HUES64 (cell line): ENCODE data around the gene CDH13.

Source experiments
- H3K27ac ChIP-seq: 2 replicates; pipeline ENCODE4 v1.7.0; 2013; ENCODE audit warnings: low read depth, low read length, inconsistent platforms
- H3K27me3 ChIP-seq: 2 replicates; pipeline ENCODE4 v1.6.1; 2013; ENCODE audit warnings: mild to moderate bottlenecking, low read length; ENCODE audit not compliant: insufficient read depth
- H3K36me3 ChIP-seq: 2 replicates; pipeline ENCODE4 v1.6.1; 2013; ENCODE audit warnings: mild to moderate bottlenecking, low read length; ENCODE audit not compliant: insufficient read depth
- H3K4me1 ChIP-seq: 2 replicates; pipeline ENCODE4 v1.6.1; 2013; ENCODE audit warnings: mild to moderate bottlenecking, low read length, moderate library complexity; ENCODE audit not compliant: insufficient read depth
- H3K4me3 ChIP-seq: 2 replicates; pipeline ENCODE4 v1.5.1; 2013; ENCODE audit warnings: mild to moderate bottlenecking, low read length, moderate library complexity
- H3K9ac ChIP-seq: 2 replicates; pipeline ENCODE4 v1.6.1; 2013; ENCODE audit warnings: mild to moderate bottlenecking, low read depth, low read length
- H3K9me3 ChIP-seq: 2 replicates; pipeline ENCODE4 v1.6.1; 2013; ENCODE audit warnings: low read depth, low read length; ENCODE audit not compliant: insufficient read depth
- WGBS: fragments of 150-250, 120-280 bp; methylation state at CpG from one replicate; pipeline ENCODE4 v1.1.7; 2013; ENCODE audit warnings: missing lambda C conversion rate; 5-methylcytosine and 5-hydroxymethylcytosine counted together

Gene CDH13

DNA sequence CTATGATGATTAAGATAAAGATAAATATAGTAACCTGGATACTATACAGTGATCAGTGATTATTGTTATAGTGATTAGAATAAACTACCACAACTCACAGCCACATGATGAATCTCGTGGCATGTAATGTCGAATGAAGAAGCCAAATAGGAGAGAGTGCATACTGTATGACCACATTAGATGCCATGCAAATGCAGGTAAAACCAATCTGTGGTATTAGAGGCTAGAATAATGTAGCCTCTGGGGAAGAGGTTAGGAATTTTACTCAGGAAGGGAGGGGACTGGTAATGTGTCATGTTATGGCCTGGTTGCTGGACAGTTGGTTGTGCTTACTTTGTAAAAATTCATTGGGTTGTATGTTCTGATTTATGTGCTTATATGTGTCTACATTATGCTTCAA, 402.7 kb downstream of the CDH13 start:
- 100% methylated on average over 2 of the region's 2 CpGs for whole genome bisulfite sequencing

DNA sequence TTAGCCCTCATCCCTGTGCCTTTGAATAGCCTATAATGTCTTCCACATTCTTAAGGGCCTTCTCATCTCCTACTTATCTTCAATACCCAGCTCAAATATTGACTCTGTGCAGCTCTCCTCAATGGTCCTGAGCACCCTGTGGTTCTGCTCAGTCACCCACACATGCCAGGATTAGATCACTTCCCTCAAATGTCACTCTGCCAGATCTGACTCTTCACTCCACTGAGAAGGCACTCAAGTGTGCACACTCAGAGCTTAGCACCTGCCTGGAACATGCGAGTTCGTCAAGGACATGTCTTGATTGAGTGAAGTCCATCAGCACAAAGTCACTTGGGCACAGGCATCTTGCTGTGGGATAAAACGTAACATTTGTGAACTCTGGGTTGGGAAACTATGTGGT, 404.8 kb downstream of the CDH13 start:
- H3K9me3 ChIP-seq, result no peaks in the 10 kb centered on the region
- H3K27ac ChIP-seq, result no peak overlapping the region
- WGBS, result 96% methylated on average over 3 of the region's 3 CpGs
- H3K4me3 ChIP-seq, result no peak overlapping the region
- H3K9ac ChIP-seq, result no peak overlapping the region
- no peaks in the 10 kb centered on the region for H3K4me1 ChIP-seq
- H3K27me3 ChIP-seq, result no peaks in the 10 kb centered on the region
- H3K36me3 ChIP-seq, result no peaks in the 10 kb centered on the region

More for the DNA sequence above, 402.7 kb downstream of the CDH13 start:
- H3K27ac ChIP-seq, result no peak overlapping the region
- no peaks in the 10 kb centered on the region for H3K9me3 ChIP-seq
- no peaks in the 10 kb centered on the region for H3K27me3 ChIP-seq
- H3K36me3 ChIP-seq, result no peaks in the 10 kb centered on the region
- no peak overlapping the region for H3K4me3 ChIP-seq
- no peak overlapping the region for H3K9ac ChIP-seq
- H3K4me1 ChIP-seq, result no peaks in the 10 kb centered on the region

DNA sequence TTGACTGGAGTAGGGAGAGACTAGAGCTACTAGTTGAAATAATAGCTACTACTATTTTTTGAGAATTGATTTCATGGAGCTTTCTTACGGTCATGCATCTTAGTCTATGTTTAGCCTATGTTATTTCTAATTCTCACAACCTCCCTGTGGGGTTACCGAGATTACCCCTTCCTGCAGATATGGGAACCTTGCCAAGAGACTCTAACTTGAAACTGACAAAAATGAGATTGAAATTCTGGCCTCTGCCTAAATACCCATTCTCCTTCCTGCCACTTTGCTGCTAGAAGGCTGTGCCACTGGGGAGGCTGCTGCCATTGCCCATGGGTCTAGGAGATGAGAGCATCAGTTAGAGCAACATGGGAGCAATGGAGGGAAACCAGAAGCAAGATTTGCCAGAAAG, 410.3 kb downstream of the CDH13 start:
- 97% methylated on average over 2 of the region's 2 CpGs for WGBS
- Histone ChIP-seq H3K27ac (no peak overlapping the region), H3K9me3 (no peaks in the 10 kb centered on the region)

DNA sequence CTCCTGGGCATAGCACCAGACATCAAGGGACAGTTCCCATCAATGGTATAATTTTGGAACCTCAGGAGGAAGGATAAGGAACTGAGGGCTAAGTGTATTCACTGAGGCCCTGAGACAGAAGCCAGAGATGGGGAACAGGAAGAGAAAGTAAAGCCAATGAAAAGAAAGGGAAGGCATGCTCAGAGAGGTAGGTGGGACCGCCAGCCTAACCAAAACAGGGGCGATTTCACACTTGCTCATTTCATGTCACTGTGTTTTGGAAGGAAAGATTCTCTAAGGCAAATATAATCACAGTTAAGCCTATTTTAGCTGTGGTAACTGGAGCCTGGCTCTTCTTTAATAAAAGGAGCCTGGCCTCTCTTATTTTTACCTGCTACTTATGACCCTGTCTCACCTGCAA, 411.1 kb downstream of the CDH13 start:
- H3K4me3 ChIP-seq, result no peak overlapping the region
- no peaks in the 10 kb centered on the region for H3K36me3 ChIP-seq
- no peaks in the 10 kb centered on the region for H3K27me3 ChIP-seq
- WGBS, result 91% methylated on average over 2 of the region's 2 CpGs
- H3K9ac ChIP-seq, result no peak overlapping the region
- no peaks in the 10 kb centered on the region for H3K9me3 ChIP-seq
- H3K4me1 ChIP-seq, result no peaks in the 10 kb centered on the region
- H3K27ac ChIP-seq, result no peak overlapping the region

More for the DNA sequence above, 410.3 kb downstream of the CDH13 start:
- Histone ChIP-seq H3K4me1 (no peaks in the 10 kb centered on the region), H3K4me3 (no peak overlapping the region), H3K36me3 (no peaks in the 10 kb centered on the region), H3K9ac (no peak overlapping the region), H3K27me3 (no peaks in the 10 kb centered on the region)

DNA sequence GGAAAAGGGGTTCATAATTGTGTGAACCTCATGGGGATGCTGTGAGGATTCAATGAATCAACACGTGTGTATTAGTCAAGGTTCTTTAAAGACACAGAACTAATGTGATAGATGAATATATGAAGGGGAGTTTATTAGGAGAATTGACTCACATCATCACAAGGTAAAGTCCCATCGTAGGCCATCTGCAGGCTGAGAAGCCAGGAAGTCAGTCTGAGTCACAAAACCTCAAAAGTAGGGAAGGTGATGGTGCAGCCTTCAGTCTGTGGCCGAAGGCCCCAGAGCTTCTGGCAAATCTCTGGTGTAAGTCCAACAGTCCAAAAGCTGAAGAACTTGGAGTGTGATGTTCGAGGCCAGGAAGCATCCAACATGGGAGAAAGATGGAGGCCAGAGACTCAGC, 413.4 kb downstream of the CDH13 start:
- no peaks in the 10 kb centered on the region for H3K9me3 ChIP-seq
- H3K9ac ChIP-seq, result no peak overlapping the region
- no peaks in the 10 kb centered on the region for H3K4me1 ChIP-seq
- H3K27ac ChIP-seq, result no peak overlapping the region
- no peaks in the 10 kb centered on the region for H3K27me3 ChIP-seq
- no peak overlapping the region for H3K4me3 ChIP-seq
- no peaks in the 10 kb centered on the region for H3K36me3 ChIP-seq
- WGBS, result 92% methylated on average over 4 of the region's 4 CpGs

DNA sequence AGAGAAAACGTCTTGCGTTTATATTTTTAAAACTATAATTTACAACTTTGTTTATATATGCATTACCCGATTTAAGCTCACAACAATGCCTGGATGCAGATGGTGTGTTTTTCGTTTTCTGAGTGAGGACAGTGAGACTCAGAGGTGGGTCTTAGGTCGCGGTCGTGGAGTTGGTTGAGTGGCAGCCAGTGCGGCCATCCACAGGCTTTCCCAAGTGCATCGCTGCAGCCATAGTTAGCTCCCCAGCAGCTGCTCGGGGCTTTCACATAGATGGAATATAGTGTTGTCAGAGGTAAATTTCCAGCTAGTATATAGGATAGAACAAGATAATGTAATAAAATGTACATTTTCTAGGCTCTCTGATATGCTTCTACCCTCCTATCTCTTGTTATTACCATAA, 417.8 kb downstream of the CDH13 start:
- H3K27ac ChIP-seq, result no peak overlapping the region
- H3K9ac ChIP-seq, result no peak overlapping the region
- 93% methylated on average over 8 of the region's 10 CpGs for WGBS
- no peak overlapping the region for H3K4me3 ChIP-seq
- no peaks in the 10 kb centered on the region for H3K9me3 ChIP-seq
- no peaks in the 10 kb centered on the region for H3K4me1 ChIP-seq
- H3K27me3 ChIP-seq, result no peaks in the 10 kb centered on the region
- H3K36me3 ChIP-seq, result no peaks in the 10 kb centered on the region

DNA sequence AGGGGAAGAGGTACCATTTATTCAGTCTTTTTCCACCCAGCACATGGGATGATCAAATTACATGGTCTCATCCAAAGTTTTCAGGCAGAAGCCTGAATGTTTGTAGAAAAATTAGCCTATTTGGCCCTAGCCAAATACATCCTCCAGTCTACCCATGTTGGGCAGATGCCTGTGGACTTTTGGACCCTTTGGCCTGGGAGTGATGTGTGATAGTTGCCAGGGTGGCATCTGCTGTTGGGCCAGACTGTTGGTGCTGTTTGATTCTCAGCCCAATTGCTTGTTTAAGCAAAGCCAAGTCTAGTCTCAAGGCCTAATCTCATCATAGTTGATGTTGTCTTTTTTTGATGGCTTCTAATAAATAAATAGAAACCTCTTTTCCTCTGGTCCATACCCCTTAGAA, 419.0 kb downstream of the CDH13 start:
- no peaks in the 10 kb centered on the region for H3K9me3 ChIP-seq
- no peak overlapping the region for H3K9ac ChIP-seq
- H3K27ac ChIP-seq, result no peak overlapping the region
- H3K4me1 ChIP-seq, result no peaks in the 10 kb centered on the region
- H3K27me3 ChIP-seq, result no peaks in the 10 kb centered on the region
- H3K4me3 ChIP-seq, result no peak overlapping the region
- H3K36me3 ChIP-seq, result no peaks in the 10 kb centered on the region

DNA sequence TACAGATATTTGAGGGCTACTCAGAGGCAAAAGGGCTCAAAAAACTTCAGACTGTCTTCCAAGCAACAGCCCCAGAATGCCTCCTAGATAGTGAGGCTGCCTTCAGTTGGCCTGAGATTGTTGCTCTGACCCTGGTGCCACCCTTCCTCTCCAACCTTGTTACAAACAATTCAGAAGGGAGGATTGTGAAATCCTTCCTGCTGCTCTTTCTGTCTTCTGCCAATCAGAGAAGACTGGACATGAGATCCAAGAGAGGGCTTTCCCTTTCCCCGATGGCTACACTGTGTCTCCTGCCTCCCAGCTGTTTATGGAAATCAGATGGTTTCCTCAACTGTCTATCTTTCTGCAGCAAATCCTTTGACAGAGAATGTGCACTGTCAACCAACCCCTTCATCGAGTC, 419.9 kb downstream of the CDH13 start:
- H3K4me3 ChIP-seq, result no peak overlapping the region
- no peaks in the 10 kb centered on the region for H3K9me3 ChIP-seq
- WGBS, result 93% methylated on average over 2 of the region's 2 CpGs

DNA sequence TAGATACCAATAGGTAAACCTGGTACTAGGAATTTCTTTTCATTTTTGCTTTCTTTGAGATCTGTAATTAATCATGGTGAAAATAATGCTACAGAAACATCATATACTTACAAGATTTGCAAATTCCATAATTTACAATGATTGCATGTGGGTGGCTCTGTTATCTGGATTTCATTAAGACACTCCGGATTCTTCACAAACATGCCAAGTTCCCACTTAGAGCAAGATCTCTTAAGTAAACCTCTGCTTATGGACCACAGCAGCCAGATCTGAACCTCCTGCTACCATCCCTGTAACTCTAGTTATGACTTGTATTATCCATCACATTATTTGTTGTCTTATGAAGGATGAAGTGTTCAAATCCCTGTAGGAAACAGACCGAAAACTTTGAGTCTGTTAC, 424.7 kb downstream of the CDH13 start:
- Histone ChIP-seq H3K9ac (no peak overlapping the region), H3K27me3 (no peaks in the 10 kb centered on the region), H3K4me1 (no peaks in the 10 kb centered on the region), H3K9me3 (no peaks in the 10 kb centered on the region; the same call in 1 of the 2 replicates), H3K4me3 (no peak overlapping the region), H3K36me3 (no peaks in the 10 kb centered on the region), H3K27ac (no peak overlapping the region)
- WGBS, result 94% methylated on average over 2 of the region's 2 CpGs

More for the DNA sequence above, 419.9 kb downstream of the CDH13 start:
- no peak overlapping the region for H3K9ac ChIP-seq
- no peaks in the 10 kb centered on the region for H3K4me1 ChIP-seq
- no peak overlapping the region for H3K27ac ChIP-seq
- no peaks in the 10 kb centered on the region for H3K36me3 ChIP-seq
- H3K27me3 ChIP-seq, result no peaks in the 10 kb centered on the region

DNA sequence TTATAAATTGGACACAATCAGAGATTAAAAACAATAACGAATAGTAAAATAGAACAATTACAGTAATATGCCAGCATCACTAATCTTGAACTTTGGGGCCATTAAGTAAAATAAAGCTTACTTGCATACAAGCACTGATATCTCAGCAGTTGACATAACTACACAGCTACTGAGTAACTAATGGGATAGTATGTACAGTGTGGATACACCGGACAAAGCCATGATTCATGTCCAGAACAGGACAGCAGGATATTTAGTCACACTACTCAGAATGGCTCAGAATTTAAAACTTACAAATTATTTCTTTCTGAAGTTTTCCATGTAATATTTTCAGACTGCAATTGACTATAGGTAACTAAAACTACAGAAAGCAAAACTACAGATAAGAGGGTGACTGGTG, 427.5 kb downstream of the CDH13 start:
- no peaks in the 10 kb centered on the region for H3K4me1 ChIP-seq
- H3K9ac ChIP-seq, result no peak overlapping the region
- H3K27ac ChIP-seq, result no peak overlapping the region
- no peaks in the 10 kb centered on the region; the same call in 1 of the 2 replicates for H3K9me3 ChIP-seq
- H3K27me3 ChIP-seq, result no peaks in the 10 kb centered on the region
- H3K4me3 ChIP-seq, result no peak overlapping the region
- 100% methylated on average over 2 of the region's 2 CpGs for WGBS
- H3K36me3 ChIP-seq, result no peaks in the 10 kb centered on the region

DNA sequence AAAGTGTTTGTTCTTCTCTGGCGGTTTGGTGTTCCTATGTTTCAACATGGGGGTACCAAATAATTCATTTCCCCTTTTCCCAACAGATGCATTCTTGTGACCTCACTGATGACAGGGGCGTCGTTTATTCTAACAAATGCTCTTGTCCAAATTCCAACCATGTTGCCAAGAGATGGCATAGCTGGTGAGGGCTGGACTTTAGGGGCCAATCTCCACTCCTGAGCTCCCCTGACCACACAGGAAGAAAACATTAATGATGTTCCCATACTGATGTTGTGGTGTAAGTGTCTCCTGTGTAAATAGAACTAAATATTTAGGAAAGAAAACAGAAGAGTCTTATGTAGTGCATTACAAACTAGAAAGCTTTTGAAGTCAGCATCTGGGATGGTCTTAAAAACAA, 431.6 kb downstream of the CDH13 start:
- Histone ChIP-seq H3K9me3 (no peaks in the 10 kb centered on the region; the same call in 1 of the 2 replicates), H3K9ac (no peak overlapping the region), H3K4me3 (no peak overlapping the region), H3K27ac (no peak overlapping the region), H3K36me3 (no peaks in the 10 kb centered on the region), H3K27me3 (no peaks in the 10 kb centered on the region), H3K4me1 (no peaks in the 10 kb centered on the region)
- WGBS, result 62% methylated on average over 3 of the region's 3 CpGs

DNA sequence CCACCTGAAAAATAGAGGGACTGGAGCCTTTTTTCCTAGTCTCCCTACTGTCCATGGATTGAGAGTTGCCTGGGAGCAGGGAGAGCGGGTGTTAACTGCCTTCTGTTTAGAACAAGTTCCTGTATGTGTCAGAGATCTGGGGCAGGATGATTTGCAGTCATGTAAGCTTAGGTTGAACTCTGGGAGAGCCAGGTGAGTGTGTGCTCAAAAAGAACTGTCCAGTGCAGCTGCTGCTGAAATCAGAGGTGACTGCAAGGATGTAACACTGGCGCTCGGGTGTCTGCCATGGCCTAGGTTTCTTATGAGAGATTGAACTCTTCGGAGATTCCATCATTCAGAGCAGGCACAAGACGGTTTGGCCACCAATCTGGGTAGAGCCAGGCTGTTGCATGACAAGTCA, 432.5 kb downstream of the CDH13 start:
- H3K27me3 ChIP-seq, result no peaks in the 10 kb centered on the region
- no peaks in the 10 kb centered on the region for H3K4me1 ChIP-seq
- no peaks in the 10 kb centered on the region for H3K36me3 ChIP-seq
- H3K9me3 ChIP-seq, result no peaks in the 10 kb centered on the region; the same call in 1 of the 2 replicates
- 95% methylated on average over 5 of the region's 5 CpGs for WGBS
- H3K4me3 ChIP-seq, result no peak overlapping the region
- H3K27ac ChIP-seq, result no peak overlapping the region
- H3K9ac ChIP-seq, result no peak overlapping the region
